OCI-LY3 (cell line): Measurements from ENCODE around the gene RHOBTB3.

ENCODE experiments used
- EZH2phosphoT487 ChIP-seq: fragments of 200-600 bp; shearing (Covaris generic); IDR thresholded peaks from 2 replicates; pipeline ENCODE4 v1.6.1; 2018; ENCODE audit warnings: antibody characterized with exemption, mixed run types, low read depth
- TF ChIP-seq, protein P1 (sequence below): fragments of 200-600, 300-600 bp; sonication (generic); IDR thresholded peaks from 2 replicates; pipeline ENCODE4 v1.5.1; 2014; ENCODE audit warnings: antibody characterized with exemption, low read length, low read depth

DNA sequence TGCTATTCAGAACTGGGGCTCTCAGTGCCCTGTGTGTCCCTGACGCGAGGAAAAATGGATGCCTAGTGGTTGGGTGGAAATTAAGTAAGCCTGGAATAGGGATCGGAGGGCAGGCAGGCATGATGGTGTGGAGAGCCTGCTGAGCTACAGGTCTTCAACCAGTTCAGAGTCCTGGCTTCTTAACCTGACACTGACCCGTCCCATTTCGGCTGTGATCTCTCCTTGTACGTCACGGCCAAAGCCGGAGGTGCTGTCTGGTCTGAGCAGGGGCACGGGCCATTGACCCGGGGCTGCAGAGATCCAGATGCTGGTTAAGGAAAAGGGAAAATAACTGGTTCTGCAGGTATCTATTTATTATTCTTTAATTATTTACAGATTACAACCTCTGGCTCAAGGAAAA, 27.9 kb downstream of the RHOBTB3 start:
- no peak for TF ChIP-seq EZH2phosphoT487
- TF ChIP-seq, protein P1, sequence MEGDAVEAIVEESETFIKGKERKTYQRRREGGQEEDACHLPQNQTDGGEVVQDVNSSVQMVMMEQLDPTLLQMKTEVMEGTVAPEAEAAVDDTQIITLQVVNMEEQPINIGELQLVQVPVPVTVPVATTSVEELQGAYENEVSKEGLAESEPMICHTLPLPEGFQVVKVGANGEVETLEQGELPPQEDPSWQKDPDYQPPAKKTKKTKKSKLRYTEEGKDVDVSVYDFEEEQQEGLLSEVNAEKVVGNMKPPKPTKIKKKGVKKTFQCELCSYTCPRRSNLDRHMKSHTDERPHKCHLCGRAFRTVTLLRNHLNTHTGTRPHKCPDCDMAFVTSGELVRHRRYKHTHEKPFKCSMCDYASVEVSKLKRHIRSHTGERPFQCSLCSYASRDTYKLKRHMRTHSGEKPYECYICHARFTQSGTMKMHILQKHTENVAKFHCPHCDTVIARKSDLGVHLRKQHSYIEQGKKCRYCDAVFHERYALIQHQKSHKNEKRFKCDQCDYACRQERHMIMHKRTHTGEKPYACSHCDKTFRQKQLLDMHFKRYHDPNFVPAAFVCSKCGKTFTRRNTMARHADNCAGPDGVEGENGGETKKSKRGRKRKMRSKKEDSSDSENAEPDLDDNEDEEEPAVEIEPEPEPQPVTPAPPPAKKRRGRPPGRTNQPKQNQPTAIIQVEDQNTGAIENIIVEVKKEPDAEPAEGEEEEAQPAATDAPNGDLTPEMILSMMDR = no peak
